ENCODE results near the gene CLDN1. TPM values are rescaled to one million over a fixed set of nuclear protein-coding genes. Genes with fewer than 3 reads are reported as not detected.

Gene CLDN1
- total RNA-seq, 1 donor from 2014 or later, result 11.4 TPM

DNA sequence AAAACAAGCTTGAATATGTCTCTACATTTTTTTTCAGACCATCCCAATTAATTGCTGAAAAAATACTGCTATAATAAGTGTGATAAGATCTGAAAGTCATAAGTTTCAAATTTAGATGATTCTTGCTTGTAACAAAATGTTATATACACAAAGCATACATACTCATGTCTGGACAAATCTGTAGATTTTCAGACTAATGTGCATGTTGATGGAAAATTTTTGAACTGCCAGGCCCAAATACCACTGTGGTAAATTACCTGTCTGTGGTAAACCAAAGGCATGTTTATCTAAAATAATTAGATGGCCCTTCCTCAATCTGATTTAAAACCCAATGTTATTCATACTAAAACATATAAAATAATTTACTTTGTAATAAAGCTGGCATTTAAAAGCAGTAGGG, 34.0 kb upstream of the CLDN1 start:
- Mint-ChIP-seq H3K27me3 (ENCODE audit: low read depth) (no peaks in the 10 kb centered on the region), H3K36me3 (no peaks in the 10 kb centered on the region), H3K4me1 (peaks cover 3% of the 10 kb centered on the region), H3K9me3 (peaks cover 7% of the 10 kb centered on the region), H3K4me3 (no peak overlapping the region), H3K27ac (no peak overlapping the region)
- TF ChIP-seq, protein P1, sequence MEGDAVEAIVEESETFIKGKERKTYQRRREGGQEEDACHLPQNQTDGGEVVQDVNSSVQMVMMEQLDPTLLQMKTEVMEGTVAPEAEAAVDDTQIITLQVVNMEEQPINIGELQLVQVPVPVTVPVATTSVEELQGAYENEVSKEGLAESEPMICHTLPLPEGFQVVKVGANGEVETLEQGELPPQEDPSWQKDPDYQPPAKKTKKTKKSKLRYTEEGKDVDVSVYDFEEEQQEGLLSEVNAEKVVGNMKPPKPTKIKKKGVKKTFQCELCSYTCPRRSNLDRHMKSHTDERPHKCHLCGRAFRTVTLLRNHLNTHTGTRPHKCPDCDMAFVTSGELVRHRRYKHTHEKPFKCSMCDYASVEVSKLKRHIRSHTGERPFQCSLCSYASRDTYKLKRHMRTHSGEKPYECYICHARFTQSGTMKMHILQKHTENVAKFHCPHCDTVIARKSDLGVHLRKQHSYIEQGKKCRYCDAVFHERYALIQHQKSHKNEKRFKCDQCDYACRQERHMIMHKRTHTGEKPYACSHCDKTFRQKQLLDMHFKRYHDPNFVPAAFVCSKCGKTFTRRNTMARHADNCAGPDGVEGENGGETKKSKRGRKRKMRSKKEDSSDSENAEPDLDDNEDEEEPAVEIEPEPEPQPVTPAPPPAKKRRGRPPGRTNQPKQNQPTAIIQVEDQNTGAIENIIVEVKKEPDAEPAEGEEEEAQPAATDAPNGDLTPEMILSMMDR (IDR thresholded peaks at IDR 0.05; ENCODE audit: unreplicated experiment), result no peak
- DNase-seq (ENCODE audit: low spot score in 2 of 2, unreplicated experiment in 2 of 2), result no peak

DNA sequence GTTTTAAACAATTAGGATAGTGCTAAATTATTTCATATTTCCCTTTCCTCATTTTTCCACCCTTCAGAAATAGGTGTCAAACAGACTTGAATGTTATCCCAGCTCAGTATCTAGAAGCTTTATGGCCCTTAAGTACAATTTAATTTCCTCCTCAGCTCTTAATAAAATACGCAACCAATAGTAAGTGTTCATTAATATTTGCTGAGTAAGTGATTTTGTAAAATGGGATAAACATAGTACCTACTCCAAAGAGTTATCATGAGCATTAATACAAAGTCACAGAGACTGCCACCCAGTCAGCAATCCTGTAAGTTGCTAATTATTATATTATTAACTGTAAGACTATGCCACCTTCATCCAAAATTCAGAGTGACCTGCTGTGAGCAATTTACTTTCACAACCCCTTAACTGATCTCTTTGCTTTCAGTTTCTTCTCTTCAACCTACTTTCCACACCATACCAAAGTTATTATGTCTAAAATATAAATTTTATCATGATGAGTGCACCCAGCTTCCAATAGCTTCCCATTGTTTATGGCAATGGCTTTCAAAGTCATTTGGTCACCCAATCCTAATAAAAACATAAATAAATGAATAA, 30.7 kb upstream of the CLDN1 start:
- H3K27me3 Mint-ChIP-seq (ENCODE audit: low read depth), result no peaks in the 10 kb centered on the region
- no peak overlapping the region for H3K4me3 Mint-ChIP-seq
- H3K36me3 Mint-ChIP-seq, result no peaks in the 10 kb centered on the region
- peaks cover 19% of the 10 kb centered on the region for H3K9me3 Mint-ChIP-seq
- H3K27ac Mint-ChIP-seq, result no peak overlapping the region
- TF ChIP-seq, protein P1 (IDR thresholded peaks at IDR 0.05; ENCODE audit: unreplicated experiment), result no peak
- H3K4me1 Mint-ChIP-seq, result no peaks in the 10 kb centered on the region
- DNase-seq (ENCODE audit: low spot score in 2 of 2, unreplicated experiment in 2 of 2), result no peak

DNA sequence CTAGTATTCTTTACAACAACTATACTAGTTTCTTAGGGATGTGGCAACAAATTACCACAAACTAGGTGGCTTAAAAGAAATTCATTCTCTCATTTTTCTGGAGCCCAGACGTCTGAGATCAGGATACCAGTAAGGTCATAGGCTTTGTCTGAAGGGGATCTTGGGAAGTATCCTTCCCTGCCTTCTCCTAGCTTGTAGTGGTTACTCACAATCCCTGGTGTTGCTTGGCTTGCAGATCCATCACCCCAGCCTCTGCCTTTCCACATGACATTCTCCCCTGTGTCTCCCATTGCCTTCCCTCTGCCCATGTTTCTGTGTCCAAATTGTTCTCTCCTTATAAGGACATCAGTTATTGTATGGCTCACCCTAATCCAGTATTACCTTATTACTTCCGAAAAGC, 24.3 kb upstream of the CLDN1 start:
- Mint-ChIP-seq H3K27ac (no peak overlapping the region), H3K27me3 (ENCODE audit: low read depth) (no peaks in the 10 kb centered on the region), H3K36me3 (peaks cover 3% of the 10 kb centered on the region), H3K4me1 (peaks cover 14% of the 10 kb centered on the region), H3K4me3 (no peak overlapping the region), H3K9me3 (peaks cover 27% of the 10 kb centered on the region)
- TF ChIP-seq, protein P1 (IDR thresholded peaks at IDR 0.05; ENCODE audit: unreplicated experiment), result no peak
- no peak for DNase-seq (ENCODE audit: low spot score in 2 of 2, unreplicated experiment in 2 of 2)

DNA sequence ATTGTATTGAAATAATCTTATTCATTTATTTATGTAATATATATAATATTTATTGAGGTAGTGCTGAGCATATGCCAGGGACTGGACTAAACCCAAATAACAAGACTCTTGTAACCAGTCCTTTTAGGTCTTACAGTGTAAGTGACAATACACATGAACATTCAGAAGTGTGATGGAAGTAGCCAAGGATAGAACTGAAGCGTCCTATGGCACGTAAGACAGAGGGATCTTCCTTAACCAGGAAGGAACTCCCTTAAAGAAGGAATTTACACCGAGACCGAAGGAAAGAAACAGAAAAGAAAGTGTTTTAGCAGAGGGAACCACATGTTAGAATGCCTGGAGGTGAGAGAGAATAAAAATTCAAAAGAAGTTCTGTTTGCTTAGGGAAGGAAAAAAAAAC, 23.6 kb upstream of the CLDN1 start:
- Mint-ChIP-seq H3K36me3 (peaks cover 3% of the 10 kb centered on the region), H3K4me3 (no peak overlapping the region), H3K27ac (peak overlapping the region; percentile 16), H3K9me3 (peaks cover 27% of the 10 kb centered on the region), H3K4me1 (peaks cover 14% of the 10 kb centered on the region), H3K27me3 (ENCODE audit: low read depth) (no peaks in the 10 kb centered on the region)
- no peak for DNase-seq (ENCODE audit: low spot score in 2 of 2, unreplicated experiment in 2 of 2)
- TF ChIP-seq, protein P1 (IDR thresholded peaks at IDR 0.05; ENCODE audit: unreplicated experiment), result no peak

DNA sequence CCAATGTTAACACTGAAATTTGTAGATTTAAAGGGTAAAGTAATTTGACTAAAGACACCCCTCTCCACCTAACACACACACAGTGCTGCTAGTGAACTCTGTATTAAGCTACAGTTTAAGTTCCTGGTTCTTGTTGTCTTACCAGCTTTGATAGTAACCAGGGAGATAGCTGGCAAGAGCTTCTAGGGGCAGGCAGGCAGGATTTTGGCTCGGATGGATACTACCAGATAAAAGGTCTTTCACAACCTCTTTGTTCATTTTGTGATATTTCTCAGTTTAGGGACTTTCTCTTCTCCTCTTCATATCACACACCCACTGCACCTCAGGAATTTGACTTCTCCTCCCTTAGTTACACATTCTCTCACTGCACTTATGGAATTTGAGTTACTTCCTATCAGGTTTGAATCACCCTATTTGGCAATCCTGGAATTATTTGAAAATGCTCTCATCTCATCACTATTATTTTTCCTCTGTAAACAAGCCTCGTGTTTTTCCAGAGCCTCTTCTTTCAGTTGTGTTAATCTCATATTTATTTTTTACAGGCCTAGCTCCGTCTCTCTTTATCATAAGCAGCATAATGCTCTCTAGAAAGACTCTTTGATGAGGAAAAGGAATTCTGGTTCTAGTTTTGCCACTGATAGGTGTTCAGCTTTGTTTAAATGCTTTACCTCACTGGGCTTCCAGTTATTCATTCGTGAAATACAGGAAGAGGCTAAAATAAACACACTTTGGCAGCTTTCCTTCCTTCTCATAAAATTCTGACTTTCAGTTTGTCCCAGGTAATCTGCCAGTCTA, 23.0 kb upstream of the CLDN1 start:
- no peak for DNase-seq (ENCODE audit: low spot score in 2 of 2, unreplicated experiment in 2 of 2)
- Mint-ChIP-seq H3K27ac (peak overlapping the region; percentile 80), H3K36me3 (peaks cover 3% of the 10 kb centered on the region), H3K9me3 (peaks cover 32% of the 10 kb centered on the region), H3K4me3 (no peak overlapping the region), H3K4me1 (peaks cover 14% of the 10 kb centered on the region), H3K27me3 (ENCODE audit: low read depth) (no peaks in the 10 kb centered on the region)
- TF ChIP-seq, protein P1 (IDR thresholded peaks at IDR 0.05; ENCODE audit: unreplicated experiment), result no peak

All from mesothelial cell of epicardium (in vitro differentiated cells).